Transverse colon (tissue), 4 donors: ENCODE results near the gene KCNS1.

Experiments used
- EP300 ChIP-seq: sonication (generic); formaldehyde crosslinking; IDR thresholded peaks from one replicate; pipeline ENCODE4 v1.6.1; 2017; ENCODE audit warnings: antibody characterized with exemption, low read depth
- POLR2A ChIP-seq: fragments of 450-650 bp; IDR thresholded peaks from one replicate; pipeline ENCODE4 v1.6.1; 2016; ENCODE audit warnings: antibody characterized with exemption, mild to moderate bottlenecking, moderate library complexity
- POLR2AphosphoS5 ChIP-seq, 3 donors: sonication (generic); formaldehyde crosslinking; IDR thresholded peaks; one replicate each; pipeline ENCODE4 v1.6.1; 2016; ENCODE audit warnings: antibody characterized with exemption in 3 of 3
- TF ChIP-seq, protein P1 (sequence below), 5 experiments: fragments of 200-600 bp in 3 of 5; fragments of 450-650 bp in 2 of 5; sonication (generic) in 3 of 5; IDR thresholded peaks; 1 replicate in 2 of 5; 2 replicates in 3 of 5; pipeline ENCODE4 v1.5.1; 2016 to 2017; ENCODE audit warnings: antibody characterized with exemption in 5 of 5, inconsistent platforms in 3 of 5, mild to moderate bottlenecking in 2 of 5, moderate library complexity in 1 of 5

DNA sequence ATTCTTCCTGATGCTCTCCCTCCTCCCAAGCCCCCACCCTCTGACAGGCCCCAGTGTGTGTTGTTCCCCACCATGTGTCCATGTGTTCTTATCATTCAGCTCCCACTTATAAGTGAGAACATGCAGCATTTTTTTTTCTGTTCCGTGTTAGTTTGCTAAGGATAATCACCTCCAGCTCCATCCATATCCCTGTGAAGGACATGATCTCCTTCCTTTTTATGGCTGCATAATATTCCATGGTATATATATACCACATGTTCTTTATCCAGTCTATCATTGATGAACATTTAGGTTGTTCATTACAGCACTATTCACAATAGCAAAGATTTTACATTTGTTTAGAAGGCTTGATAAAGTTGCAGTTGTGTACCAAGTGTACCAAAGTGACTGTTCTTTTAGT, 57.9 kb downstream of the KCNS1 start:
- TF ChIP-seq, protein P1, sequence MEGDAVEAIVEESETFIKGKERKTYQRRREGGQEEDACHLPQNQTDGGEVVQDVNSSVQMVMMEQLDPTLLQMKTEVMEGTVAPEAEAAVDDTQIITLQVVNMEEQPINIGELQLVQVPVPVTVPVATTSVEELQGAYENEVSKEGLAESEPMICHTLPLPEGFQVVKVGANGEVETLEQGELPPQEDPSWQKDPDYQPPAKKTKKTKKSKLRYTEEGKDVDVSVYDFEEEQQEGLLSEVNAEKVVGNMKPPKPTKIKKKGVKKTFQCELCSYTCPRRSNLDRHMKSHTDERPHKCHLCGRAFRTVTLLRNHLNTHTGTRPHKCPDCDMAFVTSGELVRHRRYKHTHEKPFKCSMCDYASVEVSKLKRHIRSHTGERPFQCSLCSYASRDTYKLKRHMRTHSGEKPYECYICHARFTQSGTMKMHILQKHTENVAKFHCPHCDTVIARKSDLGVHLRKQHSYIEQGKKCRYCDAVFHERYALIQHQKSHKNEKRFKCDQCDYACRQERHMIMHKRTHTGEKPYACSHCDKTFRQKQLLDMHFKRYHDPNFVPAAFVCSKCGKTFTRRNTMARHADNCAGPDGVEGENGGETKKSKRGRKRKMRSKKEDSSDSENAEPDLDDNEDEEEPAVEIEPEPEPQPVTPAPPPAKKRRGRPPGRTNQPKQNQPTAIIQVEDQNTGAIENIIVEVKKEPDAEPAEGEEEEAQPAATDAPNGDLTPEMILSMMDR (IDR thresholded peaks at IDR 0.05), result no peak
- TF ChIP-seq POLR2AphosphoS5 (IDR thresholded peaks at IDR 0.05), result no peak
- no peak for TF ChIP-seq POLR2A
- no peak for TF ChIP-seq EP300
